ENCODE results near the gene PCDH7.

The PCDH7 gene

DNA sequence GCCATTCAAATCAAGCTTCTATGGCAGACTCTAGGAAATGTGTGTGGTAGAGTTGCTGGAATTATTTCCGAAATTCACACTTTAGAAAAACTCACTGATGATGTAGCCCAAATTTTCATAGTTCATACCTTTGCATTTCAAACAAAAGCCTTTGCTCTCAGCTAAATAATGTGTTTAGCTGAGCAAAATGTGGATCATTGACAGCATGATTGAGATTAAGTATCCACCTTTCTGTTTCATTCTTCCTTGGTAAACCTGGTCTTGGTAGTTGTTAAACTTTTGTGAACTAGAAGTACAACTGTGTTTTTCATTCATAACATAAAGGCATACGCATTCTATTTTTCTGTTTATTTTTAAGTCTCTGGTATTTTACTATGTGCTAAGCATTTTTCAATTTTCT lies 7.2 kb downstream of the PCDH7 start:
- no peak for DNase-seq (ENCODE audit: low read depth)

DNA sequence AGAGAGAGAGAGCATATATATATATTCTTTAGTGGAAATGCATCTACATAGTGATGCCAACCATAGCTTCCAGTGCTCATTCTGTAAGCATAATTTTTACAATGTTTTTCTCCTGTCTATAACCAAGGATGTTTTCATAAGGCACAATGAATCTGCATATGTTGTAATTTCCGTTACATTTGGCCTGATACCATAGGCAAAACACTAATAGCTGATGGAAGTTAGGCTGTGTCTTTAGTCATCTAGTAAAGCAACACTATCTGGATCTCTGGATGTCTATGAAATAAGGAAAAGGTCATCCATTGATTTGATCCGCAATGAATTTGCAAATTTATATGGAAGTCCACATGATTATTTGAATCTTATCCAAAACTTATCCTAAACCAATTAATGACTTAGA lies 8.1 kb downstream of the PCDH7 start:
- no peak for DNase-seq (ENCODE audit: low read depth)

- no peak for DNase-seq (ENCODE audit: low read depth)
Measured at GRCh38 chr4:30743897-30744296, 23.7 kb downstream of the PCDH7 start.

GRCh38 chr4:30744386-30744785 lies 24.2 kb downstream of the PCDH7 start:
- no peak for DNase-seq (ENCODE audit: low read depth)

GRCh38 chr4:30744957-30745640 lies 24.9 kb downstream of the PCDH7 start:
- DNase-seq (ENCODE audit: low read depth) = no peak

DNA sequence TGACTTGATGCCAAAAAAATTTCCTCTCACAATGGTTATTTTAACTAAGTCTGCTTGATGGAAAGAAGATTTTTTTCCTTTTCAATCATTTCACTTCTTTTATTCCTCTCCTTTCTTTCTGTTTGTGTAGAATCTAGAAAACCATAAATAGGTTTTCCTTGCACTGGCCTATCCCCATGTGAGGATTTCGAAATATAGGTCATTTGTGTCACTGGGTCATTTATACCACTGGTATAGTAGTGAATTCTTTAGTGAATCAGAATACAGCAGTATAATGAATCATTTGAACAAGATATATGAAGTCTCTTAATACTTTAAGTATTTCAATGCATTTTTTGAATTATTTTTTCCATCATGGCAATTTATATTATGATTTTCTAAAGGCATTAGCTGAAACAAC lies 26.6 kb downstream of the PCDH7 start:
- no peak for DNase-seq (ENCODE audit: low read depth)

- no peak for DNase-seq (ENCODE audit: low read depth)
Measured at GRCh38 chr4:30753316-30753715, 33.1 kb downstream of the PCDH7 start.

DNA sequence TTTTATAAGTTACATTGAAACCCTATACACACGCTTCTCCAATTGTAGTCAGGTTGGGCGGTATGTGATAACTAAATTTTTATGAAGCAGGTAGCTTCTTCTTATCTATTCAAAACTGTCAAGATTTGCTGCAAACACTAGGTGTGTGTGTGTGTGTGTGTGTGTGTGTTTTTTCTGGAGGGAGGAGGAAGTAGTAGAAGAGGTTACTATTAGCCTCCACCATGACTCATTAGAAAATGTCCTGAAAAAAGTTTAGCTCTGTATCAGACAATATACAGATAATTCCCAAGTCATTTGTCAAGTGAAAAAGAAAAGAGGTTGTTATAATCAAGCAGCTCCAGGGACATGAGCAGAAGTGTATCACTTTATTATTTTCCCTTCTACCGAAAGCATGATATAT lies 33.9 kb downstream of the PCDH7 start:
- no peak for DNase-seq (ENCODE audit: low read depth)

DNA sequence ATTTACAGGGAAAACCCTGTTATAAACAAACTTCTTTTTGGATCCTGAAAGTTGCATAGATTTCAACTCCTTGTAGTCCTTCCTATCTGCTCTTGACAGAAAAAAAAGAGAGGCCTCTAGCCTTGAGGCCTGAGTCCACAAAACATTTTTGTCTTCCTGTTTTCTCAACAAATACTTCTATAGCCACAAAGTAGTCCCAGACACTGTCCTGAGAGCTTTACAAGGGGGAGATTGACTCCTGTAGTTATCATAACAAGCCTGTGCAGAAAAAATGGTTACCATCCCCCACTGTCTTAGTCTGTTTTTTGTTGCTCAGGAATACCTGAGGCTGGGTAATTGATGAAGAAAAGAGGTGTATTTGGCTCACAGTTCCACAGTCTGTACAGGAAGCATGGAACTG lies 35.2 kb downstream of the PCDH7 start:
- DNase-seq (ENCODE audit: low read depth) = no peak

GRCh38 chr4:30756553-30756952 lies 36.4 kb downstream of the PCDH7 start:
- DNase-seq (ENCODE audit: low read depth) = no peak

GRCh38 chr4:30757357-30757756 lies 37.2 kb downstream of the PCDH7 start:
- DNase-seq (ENCODE audit: low read depth) = no peak

DNA sequence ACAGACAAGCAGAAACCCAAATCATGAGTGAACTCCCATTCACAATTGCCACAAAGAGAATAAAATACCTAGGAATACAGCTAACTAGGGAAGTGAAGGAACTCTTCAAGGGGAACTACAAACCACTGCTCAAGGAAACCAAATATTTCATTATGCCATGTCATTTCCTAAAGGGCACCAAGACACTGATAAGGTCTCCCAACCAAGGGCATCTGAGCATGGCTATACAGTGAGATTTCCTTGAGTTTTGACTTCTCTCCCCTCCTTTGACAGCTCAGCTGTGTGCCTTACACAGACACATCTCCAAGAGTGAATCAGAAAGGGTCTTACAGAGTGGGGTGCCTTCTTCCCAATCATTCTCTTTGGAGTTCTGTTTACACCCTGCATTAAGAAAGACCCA lies 40.4 kb downstream of the PCDH7 start:
- DNase-seq (ENCODE audit: low read depth) = no peak

DNA sequence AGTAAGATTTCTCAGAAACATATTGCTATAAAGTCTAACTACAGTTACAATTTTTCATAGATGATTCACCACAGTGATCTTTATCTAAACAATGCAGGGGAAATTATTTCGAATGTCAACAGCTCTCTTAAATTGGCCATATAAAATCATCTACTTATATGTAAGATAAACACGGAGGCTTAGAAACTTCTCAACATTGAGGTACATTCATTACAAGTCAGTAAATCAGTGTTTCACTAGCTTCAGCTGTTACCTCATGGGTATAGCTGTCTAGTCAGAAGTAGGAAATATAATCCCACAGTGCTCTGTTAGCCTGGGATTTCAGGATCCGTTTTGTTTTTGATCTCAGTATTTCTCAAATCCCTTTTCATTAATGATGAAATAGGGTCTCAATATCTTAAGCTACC lies 43.2 kb downstream of the PCDH7 start:
- DNase-seq (ENCODE audit: low read depth) = no peak

- no peak for DNase-seq (ENCODE audit: low read depth)
Measured at GRCh38 chr4:30765022-30765421, 44.9 kb downstream of the PCDH7 start.

DNA sequence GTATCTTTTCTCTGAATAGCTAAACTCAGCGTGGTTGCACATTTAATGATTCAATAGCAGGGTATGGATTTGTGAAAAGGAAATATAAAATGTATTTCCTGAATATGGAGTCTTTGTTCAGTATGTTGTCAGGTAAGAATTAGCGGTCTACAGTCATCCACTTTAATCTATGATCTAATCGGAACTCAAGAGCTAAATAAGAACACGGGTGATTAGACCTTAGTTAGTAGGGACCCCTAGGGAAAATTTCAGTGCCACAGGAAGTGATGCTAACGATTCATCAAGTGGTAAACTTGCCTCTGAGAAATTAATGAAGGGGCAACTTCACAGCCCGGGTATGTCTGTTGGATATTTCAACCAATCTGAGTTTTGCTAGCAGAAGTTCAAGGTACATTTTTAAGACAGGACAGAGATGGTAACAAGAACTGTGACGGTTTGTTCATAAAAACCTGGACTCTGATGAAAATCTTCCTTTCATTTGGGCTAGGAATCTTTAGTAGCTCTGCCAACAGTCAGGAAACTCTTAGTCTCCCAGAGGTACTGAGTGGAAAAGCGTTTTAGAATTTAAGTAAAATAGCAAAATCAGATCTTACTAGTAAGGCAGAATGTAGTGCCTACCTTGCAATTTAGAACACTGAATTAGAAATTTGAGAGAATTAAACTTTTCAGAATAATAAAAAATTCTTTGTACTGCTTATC lies 47.1 kb downstream of the PCDH7 start:
- DNase-seq (ENCODE audit: low read depth) = no peak

DNA sequence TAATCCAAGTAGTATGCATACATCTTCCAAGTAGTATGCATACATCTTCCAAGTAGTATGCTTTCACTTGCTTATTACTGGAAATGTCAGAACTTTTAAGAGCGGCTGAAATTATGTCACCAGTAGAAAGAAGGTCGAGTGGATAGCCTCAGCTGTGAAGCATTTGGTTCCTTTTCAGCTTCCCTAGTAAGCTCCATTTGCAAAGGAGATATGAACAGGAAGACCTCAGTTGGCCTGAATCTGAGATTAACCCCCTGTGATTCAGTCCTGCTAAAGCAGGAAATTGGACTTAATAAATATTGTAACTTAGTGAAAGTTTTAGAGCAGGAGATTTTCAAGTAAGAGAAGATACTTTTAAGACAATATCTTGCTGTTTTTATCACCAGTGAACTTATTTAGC lies 48.1 kb downstream of the PCDH7 start:
- DNase-seq (ENCODE audit: low read depth) = no peak

GRCh38 chr4:30769093-30769492 lies 48.9 kb downstream of the PCDH7 start:
- DNase-seq (ENCODE audit: low read depth) = no peak

- no peak for DNase-seq (ENCODE audit: low read depth)
Measured at GRCh38 chr4:30770049-30770549, 49.9 kb downstream of the PCDH7 start.

DNA sequence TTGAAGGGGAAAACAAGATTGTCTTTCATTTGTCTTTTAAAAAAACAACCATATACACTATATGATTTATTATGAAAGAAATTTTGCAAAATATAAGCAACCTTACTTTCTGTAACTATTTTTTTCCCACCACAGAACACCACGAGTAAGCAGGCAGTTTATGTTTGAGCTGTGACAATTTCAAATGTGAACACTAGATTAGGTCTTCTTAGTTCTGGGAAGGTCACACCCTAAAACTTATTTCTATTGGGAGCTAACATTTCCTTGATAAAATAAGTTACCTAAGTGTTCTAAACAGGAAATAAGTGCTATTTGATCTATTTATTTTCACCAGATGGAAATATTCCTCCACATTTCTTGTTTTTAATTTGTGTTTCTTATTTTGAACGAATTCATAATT lies 50.6 kb downstream of the PCDH7 start:
- no peak for DNase-seq (ENCODE audit: low read depth)

- DNase-seq (ENCODE audit: low read depth) = no peak
Measured at GRCh38 chr4:30776451-30776850, 56.3 kb downstream of the PCDH7 start.

DNA sequence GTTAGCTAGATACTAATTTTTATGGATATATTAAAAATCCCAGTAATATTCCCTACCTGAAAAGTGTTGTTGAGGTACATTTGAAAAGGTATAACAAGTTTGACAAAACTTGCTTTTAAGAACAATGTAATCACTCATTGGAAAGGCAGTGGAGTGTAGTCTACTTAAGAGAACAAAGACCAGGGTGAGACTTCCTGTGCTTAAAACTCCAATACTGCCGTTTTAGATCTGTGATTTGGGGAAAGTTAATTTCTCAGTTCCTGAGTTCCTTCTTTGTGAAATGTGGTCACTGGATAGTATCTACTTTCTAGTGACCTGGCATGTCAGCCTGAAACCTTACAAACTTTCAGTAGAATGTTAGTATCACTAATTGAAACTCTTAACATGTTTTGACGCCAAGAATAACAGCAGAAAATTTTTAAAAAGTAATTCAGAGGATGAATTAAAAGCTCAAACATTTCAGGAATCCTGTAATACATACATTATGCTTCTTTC lies 56.8 kb downstream of the PCDH7 start:
- no peak for DNase-seq (ENCODE audit: low read depth)
